HUES48 (cell line): Measurements from ENCODE around the gene ATG7.

Experiments
- H3K27ac ChIP-seq: one replicate; pipeline ENCODE4 v1.7.0; 2013; ENCODE audit warnings: low read depth, low read length, inconsistent platforms
- H3K27me3 ChIP-seq: 2 replicates; pipeline ENCODE4 v1.6.1; 2013; ENCODE audit warnings: mild to moderate bottlenecking, low read length; ENCODE audit not compliant: control insufficient read depth, insufficient read depth
- H3K36me3 ChIP-seq: 2 replicates; pipeline ENCODE4 v1.6.1; 2013; ENCODE audit warnings: low read length; ENCODE audit not compliant: control insufficient read depth, insufficient read depth
- H3K4me1 ChIP-seq: 2 replicates; pipeline ENCODE4 v1.6.1; 2013; ENCODE audit warnings: mild to moderate bottlenecking, low read length; ENCODE audit not compliant: control insufficient read depth, insufficient read depth
- H3K4me3 ChIP-seq: 2 replicates; pipeline ENCODE4 v1.5.1; 2013; ENCODE audit warnings: mild to moderate bottlenecking, low read depth, low read length
- H3K9ac ChIP-seq: 2 replicates; pipeline ENCODE4 v1.6.1; 2013; ENCODE audit warnings: mild to moderate bottlenecking, low read depth, low read length, moderate library complexity
- H3K9me3 ChIP-seq: 2 replicates; pipeline ENCODE4 v1.6.1; 2013; ENCODE audit warnings: low read length; ENCODE audit not compliant: control insufficient read depth, insufficient read depth

The ATG7 gene

GRCh38 chr3:11283139-11283475 lies 10.9 kb downstream of the ATG7 start:
- Histone ChIP-seq H3K36me3 (peaks cover 14% of the 10 kb centered on the region; the same call in 1 of the 2 replicates), H3K27me3 (no peaks in the 10 kb centered on the region), H3K9me3 (no peaks in the 10 kb centered on the region), H3K4me3 (no peak overlapping the region), H3K4me1 (no peaks in the 10 kb centered on the region), H3K27ac (no peak overlapping the region), H3K9ac (no peak overlapping the region)

GRCh38 chr3:11284011-11284410 lies 11.8 kb downstream of the ATG7 start:
- H3K9me3 ChIP-seq = no peaks in the 10 kb centered on the region
- H3K9ac ChIP-seq = no peak overlapping the region
- H3K4me1 ChIP-seq = no peaks in the 10 kb centered on the region
- H3K27ac ChIP-seq = no peak overlapping the region
- no peaks in the 10 kb centered on the region for H3K27me3 ChIP-seq
- H3K4me3 ChIP-seq = no peak overlapping the region
- H3K36me3 ChIP-seq = peaks cover 14% of the 10 kb centered on the region; the same call in 1 of the 2 replicates

GRCh38 chr3:11285471-11285870 lies 13.3 kb downstream of the ATG7 start:
- H3K27me3 ChIP-seq = no peaks in the 10 kb centered on the region
- no peaks in the 10 kb centered on the region for H3K9me3 ChIP-seq
- peaks cover 14% of the 10 kb centered on the region; the same call in 1 of the 2 replicates for H3K36me3 ChIP-seq
- no peaks in the 10 kb centered on the region for H3K4me1 ChIP-seq
- no peak overlapping the region for H3K27ac ChIP-seq
- H3K4me3 ChIP-seq = no peak overlapping the region
- H3K9ac ChIP-seq = no peak overlapping the region

DNA sequence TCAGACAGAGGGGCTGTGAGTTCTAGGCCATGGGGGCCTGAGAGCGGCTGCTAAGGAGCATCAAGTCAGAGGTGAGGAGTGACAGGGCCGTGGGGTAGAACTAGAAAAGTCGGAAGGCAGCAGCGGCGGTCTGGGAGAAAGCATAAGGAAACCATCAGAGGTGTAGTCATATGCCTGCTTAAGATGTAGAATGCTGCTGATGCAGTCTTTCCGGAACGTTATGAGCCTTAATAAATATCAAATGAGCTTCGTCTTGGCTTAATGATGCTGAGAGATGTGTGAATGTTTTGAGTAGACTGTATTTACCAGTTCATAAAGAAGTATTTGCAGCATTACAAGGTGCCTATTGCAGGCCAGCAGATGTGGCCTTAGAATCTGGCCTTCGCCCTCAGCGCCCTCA lies 15.2 kb downstream of the ATG7 start:
- Histone ChIP-seq H3K27ac (no peak overlapping the region), H3K4me3 (no peak overlapping the region), H3K27me3 (no peaks in the 10 kb centered on the region), H3K4me1 (no peaks in the 10 kb centered on the region), H3K9me3 (no peaks in the 10 kb centered on the region), H3K36me3 (0 out of 2 replicates have a peak, but pooled peaks cover 9% of the 10 kb centered on the region), H3K9ac (no peak overlapping the region)

GRCh38 chr3:11288021-11288491 lies 15.9 kb downstream of the ATG7 start:
- Histone ChIP-seq H3K4me1 (no peaks in the 10 kb centered on the region), H3K9ac (no peak overlapping the region), H3K27me3 (no peaks in the 10 kb centered on the region)

GRCh38 chr3:11288786-11289637 lies 16.8 kb downstream of the ATG7 start:
- H3K4me1 ChIP-seq = no peaks in the 10 kb centered on the region
- no peaks in the 10 kb centered on the region for H3K9me3 ChIP-seq
- no peaks in the 10 kb centered on the region for H3K36me3 ChIP-seq
- H3K9ac ChIP-seq = no peak overlapping the region
- no peak overlapping the region for H3K27ac ChIP-seq
- no peaks in the 10 kb centered on the region for H3K27me3 ChIP-seq
- no peak overlapping the region for H3K4me3 ChIP-seq

More at GRCh38 chr3:11288021-11288491, 15.9 kb downstream of the ATG7 start:
- Histone ChIP-seq H3K27ac (no peak overlapping the region), H3K9me3 (no peaks in the 10 kb centered on the region), H3K4me3 (no peak overlapping the region), H3K36me3 (0 out of 2 replicates have a peak, but pooled peaks cover 4% of the 10 kb centered on the region)

DNA sequence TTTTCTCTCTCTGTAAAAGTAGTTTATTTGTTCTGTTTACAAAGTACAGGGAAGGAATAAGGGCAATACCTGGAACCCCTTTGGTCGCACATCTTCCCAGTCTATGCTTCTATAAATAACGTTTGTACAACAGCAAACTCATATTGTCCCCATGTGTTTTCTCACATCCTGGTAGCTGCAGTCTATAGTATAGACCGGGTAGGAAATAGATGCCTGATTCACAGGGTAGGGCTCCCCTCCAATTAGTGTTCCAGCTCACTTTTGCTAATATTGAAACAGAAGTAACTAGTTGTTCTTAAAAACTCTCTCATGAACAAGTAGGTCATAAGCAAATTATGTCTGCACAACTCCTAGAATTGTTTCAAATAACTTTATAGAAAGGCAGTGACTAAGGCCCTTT lies 17.7 kb downstream of the ATG7 start:
- no peak overlapping the region for H3K9ac ChIP-seq
- H3K27ac ChIP-seq = no peak overlapping the region
- no peaks in the 10 kb centered on the region for H3K9me3 ChIP-seq
- no peaks in the 10 kb centered on the region for H3K27me3 ChIP-seq
- H3K4me1 ChIP-seq = no peaks in the 10 kb centered on the region
- H3K36me3 ChIP-seq = no peaks in the 10 kb centered on the region
- no peak overlapping the region for H3K4me3 ChIP-seq

DNA sequence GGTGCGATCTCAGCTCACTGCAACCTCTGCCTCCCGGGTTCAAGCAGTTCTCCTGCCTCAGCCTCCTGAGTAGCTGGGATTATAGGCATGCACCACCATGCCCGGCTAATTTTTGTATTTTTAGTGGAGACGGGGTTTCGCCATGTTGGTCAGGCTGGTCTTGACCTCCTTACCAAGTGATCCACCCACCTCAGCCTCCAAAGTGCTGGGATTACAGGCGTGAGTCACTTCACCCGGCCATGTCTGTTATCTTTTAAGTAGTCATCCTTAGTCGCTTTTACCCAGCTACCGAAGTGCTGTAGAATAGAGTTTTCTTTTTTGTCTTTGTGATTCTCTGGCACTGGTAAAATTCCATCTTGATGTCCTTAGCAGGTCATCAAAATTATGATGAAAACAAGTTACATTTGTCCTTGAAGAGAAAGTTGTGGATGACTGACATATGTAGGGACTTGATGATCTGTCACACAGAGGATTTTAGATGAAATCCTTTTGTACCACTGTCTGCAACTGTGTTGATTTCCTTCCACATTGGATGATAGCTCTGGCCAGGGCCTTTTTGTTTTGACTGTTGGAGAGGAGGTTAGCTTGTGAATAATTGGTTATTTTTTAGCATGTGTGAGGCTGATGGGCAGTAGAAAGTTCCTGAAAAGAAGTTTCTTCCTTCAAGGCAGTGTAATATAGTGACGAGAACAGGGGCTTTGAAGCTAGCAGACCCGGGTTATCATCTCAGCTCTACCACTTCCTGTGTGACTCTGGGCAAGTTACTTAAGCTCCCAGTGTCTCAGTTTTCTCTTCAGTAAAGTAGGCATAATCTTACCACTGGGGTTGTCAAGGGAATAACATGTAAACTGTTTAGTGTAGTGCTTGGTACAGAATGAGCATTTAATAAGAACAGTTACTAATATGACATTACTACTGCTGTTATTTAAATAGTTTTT lies 18.8 kb downstream of the ATG7 start:
- Histone ChIP-seq H3K9ac (no peak overlapping the region), H3K4me3 (no peak overlapping the region), H3K4me1 (no peaks in the 10 kb centered on the region), H3K27ac (no peak overlapping the region), H3K9me3 (no peaks in the 10 kb centered on the region), H3K36me3 (no peaks in the 10 kb centered on the region), H3K27me3 (no peaks in the 10 kb centered on the region)

DNA sequence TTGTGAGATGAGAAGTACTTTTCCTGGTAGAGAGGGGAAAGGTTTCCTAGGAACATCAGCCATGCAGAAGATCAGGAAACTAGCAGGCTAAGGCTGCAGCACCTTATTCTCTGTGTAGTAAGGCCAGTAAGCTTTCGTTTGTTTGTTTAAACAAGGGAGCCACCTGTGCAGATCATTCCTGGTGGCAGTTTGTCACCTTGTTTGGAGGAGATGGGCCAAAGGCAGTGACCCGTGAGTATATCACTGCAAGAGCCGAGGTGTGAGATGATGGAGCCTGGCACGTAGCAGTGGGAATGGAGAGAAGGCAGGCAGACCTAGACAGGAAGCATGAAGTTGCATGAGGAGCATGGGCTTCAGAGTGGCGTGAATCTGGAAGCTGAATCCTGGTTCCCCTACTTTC lies 19.6 kb downstream of the ATG7 start:
- Histone ChIP-seq H3K9me3 (no peaks in the 10 kb centered on the region), H3K9ac (no peak overlapping the region), H3K4me1 (no peaks in the 10 kb centered on the region), H3K27me3 (no peaks in the 10 kb centered on the region), H3K27ac (no peak overlapping the region), H3K4me3 (no peak overlapping the region), H3K36me3 (no peaks in the 10 kb centered on the region)

DNA sequence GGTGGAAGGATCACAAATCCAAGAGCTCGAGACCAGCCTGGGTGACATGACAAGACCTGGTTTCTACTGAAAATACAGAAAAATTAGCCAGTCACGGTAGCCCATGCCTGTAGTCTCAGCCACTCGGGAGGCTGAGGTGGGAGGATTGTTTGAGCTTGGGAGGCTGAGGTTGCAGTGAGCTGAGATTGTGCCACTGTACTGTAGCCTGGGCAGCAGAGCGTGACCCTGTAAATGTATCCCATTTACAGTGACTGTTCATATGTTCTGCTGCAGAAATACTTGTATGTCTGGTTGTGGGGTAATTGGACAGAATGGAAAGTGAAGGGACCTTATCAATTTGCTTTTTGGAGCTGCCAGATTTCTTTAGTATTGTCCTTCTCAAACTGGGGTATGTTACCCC lies 24.9 kb downstream of the ATG7 start:
- Histone ChIP-seq H3K4me3 (no peak overlapping the region), H3K27ac (no peak overlapping the region), H3K4me1 (no peaks in the 10 kb centered on the region), H3K36me3 (peaks cover 17% of the 10 kb centered on the region), H3K9me3 (no peaks in the 10 kb centered on the region), H3K27me3 (no peaks in the 10 kb centered on the region), H3K9ac (no peak overlapping the region)

GRCh38 chr3:11300970-11301369 lies 28.8 kb downstream of the ATG7 start:
- no peaks in the 10 kb centered on the region for H3K9me3 ChIP-seq
- H3K36me3 ChIP-seq = peaks cover 24% of the 10 kb centered on the region
- no peaks in the 10 kb centered on the region for H3K4me1 ChIP-seq
- no peak overlapping the region for H3K9ac ChIP-seq
- H3K4me3 ChIP-seq = no peak overlapping the region
- no peak overlapping the region for H3K27ac ChIP-seq
- no peaks in the 10 kb centered on the region for H3K27me3 ChIP-seq
